ENCODE results near the gene NIF3L1.

NIF3L1 gene

GRCh38 chr2:200888704-200889625, at the start of gene NIF3L1, which contains the start of gene PPIL3:
NIF3L1 (plus strand) TSS chr2:200889371; CDS start chr2:200891944, 2,573 bp downstream.
PPIL3 (minus strand) TSS chr2:200889077; CDS start chr2:200887615, 1,462 bp downstream.
- in situ Hi-C loops (cut with MboI; ENCODE audit: low sequenced_read_pairs), result no loop called here

DNA sequence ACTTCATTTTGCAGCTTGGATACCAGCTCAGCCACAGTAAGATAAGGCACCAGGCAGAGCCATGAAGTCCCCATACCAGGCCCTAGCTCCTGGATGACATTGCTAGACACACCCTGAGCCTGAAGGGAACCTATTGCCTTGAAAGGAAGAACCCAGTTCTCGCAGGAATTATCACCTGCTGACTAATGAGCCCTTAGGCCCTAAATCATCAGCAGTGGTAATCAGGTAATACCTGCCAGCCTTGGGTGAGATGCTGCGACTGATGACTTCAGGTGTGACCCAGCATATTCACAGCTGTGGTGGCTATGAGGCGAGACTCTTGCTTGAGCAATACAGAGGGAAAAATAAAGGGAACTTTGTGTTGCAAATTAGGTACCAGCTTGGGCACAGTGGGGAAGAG, 49.7 kb upstream of the NIF3L1 start:
- in situ Hi-C loops (cut with MboI; ENCODE audit: low sequenced_read_pairs), result no loop called here

DNA sequence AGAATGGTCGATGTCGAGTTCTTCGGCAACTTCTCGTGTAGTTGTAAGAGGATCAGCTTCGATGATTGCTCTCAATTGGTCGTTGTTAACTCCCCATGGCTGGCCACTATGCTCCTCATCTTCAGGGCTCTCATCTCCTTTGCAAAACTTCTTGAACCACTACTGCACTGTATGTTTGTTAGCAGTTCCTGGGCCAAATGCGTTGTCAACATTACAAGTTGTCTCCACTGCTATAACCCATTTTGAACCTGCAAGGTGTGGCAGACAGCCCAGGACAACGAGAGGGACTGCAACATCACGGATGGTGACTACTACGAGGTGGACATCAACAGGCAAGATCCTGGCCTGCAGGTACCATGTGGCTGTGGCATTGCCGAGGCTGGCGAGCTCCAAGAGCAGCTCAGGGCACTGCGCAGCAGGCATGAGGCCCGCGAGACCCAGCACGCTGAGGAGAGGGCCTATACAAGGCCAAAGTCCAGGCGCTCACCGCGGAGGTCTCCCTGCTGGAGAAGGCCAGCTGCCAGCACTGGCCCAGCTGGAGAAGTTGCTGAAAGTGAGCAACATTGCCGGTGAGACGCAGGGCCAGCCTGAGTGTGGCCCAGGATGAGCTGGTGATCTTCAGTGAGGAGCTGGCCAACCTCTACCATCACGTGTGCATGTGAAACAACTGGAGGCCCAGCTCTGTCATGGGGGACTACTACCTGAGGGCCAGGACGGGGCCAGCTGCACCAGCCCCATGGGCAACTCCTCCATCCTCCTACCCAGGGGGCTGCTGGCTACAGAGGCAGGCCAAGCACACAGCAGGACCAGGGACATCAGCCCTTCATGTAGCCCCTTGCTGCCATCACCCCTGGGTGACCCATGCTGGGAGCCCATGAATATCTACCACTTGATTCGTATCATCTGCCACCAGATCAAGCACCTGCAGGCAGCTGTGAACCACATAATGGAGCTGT, 44.9 kb upstream of the NIF3L1 start:
- in situ Hi-C loops (cut with MboI; ENCODE audit: low sequenced_read_pairs), result no loop called here

DNA sequence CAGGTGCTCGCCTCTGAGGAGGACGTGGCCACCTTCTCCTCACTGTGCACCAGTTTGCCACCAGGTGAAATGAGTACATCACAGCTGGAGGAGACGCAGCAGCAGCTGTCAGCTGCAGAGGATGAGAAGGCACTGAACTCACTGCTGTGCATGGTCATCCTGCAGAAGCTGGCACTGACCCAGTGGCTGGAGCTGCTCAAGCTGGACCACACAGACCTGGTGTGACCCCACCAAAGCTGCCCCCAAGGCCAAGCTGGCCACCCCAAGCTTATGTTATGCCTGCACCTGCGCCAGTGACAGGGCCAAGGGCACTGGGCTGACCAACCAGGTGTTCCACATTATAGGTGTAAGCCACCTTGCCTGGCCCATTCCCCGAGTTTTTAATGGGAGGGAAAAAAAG, 44.0 kb upstream of the NIF3L1 start:
- in situ Hi-C loops (cut with MboI; ENCODE audit: low sequenced_read_pairs), result no loop called here

- in situ Hi-C loops (cut with MboI; ENCODE audit: low sequenced_read_pairs), result no loop called here
These were observed 43.4 kb upstream of the NIF3L1 start for GRCh38 chr2:200845669-200846325.

- in situ Hi-C loops (cut with MboI; ENCODE audit: low sequenced_read_pairs), result no loop called here
These were observed 41.9 kb upstream of the NIF3L1 start for GRCh38 chr2:200847269-200847668.

DNA sequence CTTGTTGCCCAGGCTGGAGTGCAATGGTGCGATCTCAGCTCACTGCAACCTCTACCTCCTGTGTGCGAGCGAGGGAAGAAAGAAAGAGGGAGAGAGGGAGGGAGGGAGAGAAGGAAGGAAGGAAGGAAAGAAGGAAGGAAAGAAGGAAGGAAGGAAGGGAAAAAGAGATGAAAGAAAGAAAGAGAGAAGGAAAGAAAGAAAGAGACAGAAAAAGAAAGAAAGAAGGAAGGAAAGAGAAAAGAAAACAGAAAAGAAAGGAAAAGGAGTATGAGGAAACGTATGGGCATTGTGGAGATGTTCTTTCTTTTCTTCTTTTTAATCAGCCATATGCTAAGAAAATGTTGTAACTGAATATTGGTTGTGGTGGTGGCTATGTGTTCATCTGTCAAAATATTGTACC, 41.2 kb upstream of the NIF3L1 start:
- in situ Hi-C loops (cut with MboI; ENCODE audit: low sequenced_read_pairs), result no loop called here

GRCh38 chr2:200850512-200851256, 38.5 kb upstream of the NIF3L1 start:
- in situ Hi-C loops (cut with MboI; ENCODE audit: low sequenced_read_pairs), result no loop called here

DNA sequence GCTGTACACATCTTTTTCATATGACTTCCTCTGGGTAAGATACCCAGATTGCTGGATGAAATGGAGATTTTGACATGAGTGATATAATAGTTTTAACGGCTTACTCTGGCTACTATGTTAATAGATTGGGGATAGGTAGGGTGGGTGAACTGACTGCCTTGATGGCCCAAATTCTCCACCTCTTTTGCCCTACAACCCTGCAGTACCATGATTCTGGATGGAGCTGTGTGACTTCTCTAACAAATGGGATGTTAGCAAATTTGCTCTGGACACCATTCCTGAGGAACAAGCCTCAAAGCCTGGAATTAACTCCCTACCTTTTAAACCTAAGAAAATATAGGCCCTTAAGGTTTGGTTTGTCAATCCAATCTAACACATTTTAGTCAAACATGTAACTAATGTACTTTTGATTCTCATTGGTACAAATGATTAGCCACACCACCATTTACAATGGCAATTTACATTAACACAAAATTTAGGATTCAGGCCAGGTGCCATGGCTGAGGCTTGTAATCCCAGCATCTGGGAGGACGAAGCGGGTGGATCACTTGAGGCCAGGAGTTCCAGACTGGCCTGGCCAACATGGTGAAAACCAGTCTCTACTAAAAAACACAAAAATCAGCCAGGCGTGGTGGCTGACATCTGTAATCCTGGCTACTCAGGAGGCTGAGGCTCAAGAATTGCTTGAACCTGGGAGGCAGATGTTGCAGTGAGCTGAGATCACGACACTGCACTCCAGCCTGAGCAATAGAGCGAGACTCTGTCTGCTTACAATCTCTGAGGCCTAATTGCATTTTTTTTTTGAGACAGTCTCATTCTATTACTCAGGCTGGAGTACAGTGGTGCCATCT, 37.5 kb upstream of the NIF3L1 start:
- in situ Hi-C loops (cut with MboI; ENCODE audit: low sequenced_read_pairs), result no loop called here

DNA sequence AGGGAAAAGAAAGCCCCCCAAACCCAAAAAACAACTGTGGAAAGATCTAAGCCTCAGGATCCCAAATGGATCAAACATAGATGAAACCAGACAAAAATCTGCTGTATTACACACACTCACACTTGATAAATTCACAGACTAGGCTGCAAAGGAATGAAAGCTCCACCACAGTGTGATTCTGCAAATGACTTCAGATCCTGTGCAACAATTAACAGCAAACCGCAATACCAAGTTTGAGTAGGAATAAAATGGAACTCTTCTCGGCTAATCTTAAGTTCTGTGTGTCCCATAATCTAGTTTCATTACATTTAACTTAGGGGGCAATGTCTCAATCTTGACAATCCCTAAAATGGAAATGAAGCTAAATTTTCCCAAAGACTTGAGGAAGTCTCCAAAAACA, 36.6 kb upstream of the NIF3L1 start:
- in situ Hi-C loops (cut with MboI; ENCODE audit: low sequenced_read_pairs), result no loop called here

GRCh38 chr2:200856806-200857205, 32.4 kb upstream of the NIF3L1 start:
- in situ Hi-C loops (cut with MboI; ENCODE audit: low sequenced_read_pairs), result no loop called here

DNA sequence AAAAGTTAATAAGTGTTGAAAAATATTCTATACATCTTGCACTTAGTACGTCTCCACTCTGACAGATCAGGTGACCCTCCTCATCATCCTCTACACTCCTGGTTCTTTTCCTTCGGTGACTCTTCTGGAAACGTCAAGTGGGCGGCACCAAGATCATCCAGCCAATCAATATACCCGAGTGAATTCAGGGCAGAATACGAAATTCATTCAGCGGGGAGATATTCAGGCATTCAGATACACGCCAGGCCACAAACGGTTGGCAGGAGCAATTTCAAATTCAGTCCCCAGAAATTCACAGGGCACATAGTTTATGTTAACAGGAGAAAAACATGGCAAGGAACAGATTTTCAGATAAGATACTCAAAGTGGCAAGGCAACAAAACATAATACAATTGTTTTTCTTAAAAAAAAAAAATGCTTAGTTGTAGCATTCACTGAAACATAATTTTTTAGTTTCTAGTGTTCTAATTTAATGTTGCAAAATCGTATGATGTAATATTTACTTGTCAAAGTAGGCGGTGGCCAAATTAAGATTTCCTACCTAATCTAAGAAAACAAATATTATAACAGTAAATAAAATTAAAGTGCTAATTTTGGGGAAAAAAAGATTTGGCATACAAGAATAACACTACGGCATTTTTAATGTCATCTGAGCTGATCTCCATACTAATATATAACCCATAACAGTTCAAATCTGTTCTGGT, 28.9 kb upstream of the NIF3L1 start:
- in situ Hi-C loops (cut with MboI; ENCODE audit: low sequenced_read_pairs), result no loop called here

- in situ Hi-C loops (cut with MboI; ENCODE audit: low sequenced_read_pairs), result no loop called here
These were observed 27.5 kb upstream of the NIF3L1 start for GRCh38 chr2:200861617-200862155.

DNA sequence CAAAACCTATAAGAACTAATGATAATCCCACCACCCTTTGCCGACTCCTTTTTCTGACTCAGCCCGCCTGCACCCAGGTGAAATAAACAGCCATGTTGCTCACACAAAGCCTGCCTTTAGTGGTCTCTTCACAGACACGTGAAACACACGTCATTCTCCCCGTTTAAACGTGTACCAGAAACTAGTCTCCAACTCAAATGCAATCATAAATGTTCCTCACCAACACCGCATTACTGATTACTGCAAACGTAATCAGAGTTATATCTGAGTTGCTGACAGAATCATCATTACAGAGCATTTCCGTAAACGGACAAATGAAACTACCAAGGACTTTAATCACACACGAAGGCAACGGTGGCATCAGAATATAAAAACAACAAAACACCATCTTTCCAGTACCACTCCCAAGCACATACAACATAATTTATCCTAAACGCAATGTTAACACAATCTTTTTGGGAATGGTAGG, 26.6 kb upstream of the NIF3L1 start:
- in situ Hi-C loops (cut with MboI; ENCODE audit: low sequenced_read_pairs), result no loop called here

GRCh38 chr2:200863782-200864175, 25.4 kb upstream of the NIF3L1 start:
- in situ Hi-C loops (cut with MboI; ENCODE audit: low sequenced_read_pairs), result no loop called here

GRCh38 chr2:200864176-200865034, 24.8 kb upstream of the NIF3L1 start, which contains the start of gene CLK1:
CLK1 (minus strand) TSS chr2:200864658; CDS start chr2:200861862, 2,796 bp downstream.
- in situ Hi-C loops (cut with MboI; ENCODE audit: low sequenced_read_pairs), result no loop called here

DNA sequence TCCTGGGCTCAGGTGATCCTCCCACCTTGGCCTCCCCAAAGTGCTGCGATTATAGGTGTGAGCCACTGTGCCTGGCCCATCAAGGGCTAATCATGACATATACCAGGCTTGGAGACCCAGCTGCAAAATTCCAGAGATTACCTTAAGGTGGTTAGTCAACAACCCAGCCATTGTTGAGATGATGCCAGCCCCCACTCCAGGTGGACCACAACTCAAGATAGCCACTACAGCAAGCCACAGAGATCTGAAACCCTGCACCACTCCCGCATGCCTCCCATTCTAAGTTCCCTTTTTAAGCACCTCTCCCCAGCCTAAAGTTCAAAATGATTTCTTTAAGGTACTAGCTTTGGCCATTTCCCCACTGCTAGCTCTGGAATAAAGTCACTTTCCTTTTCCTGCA, 20.2 kb upstream of the NIF3L1 start:
- in situ Hi-C loops (cut with MboI; ENCODE audit: low sequenced_read_pairs), result no loop called here
